Body of pancreas (tissue), 4 donors: Measurements from ENCODE around the gene NUDT22. TPM values are rescaled to one million over a fixed set of nuclear protein-coding genes. Genes with fewer than 3 reads are reported as not detected.

ENCODE experiments used
- ATAC-seq: fragments of 150-250 bp; one replicate; pipeline ENCODE4 v1.9.1; 2016
- DNase-seq, 4 donors: peaks; one replicate each; pipeline ENCODE4 v3.0.0-alpha.2; 2019
- H3K27ac ChIP-seq, 4 donors: fragments of 200-600 bp; sonication (generic); 1 replicate in 3 of 4; 2 replicates in 1 of 4; pipeline versions ENCODE4 v1.5.1 to v1.6.1; 2016 to 2019; ENCODE audit warnings: mild to moderate bottlenecking in 1 of 4, mixed read lengths in 1 of 4, moderate library complexity in 1 of 4
- H3K27me3 ChIP-seq, 2 donors: fragments of 200-600 bp; sonication (generic); one replicate each; pipeline ENCODE4 v1.6.0; 2016; ENCODE audit warnings: mild to moderate bottlenecking in 1 of 2
- H3K36me3 ChIP-seq, 2 donors: fragments of 200-600 bp; sonication (generic); replicated peaks in 1 of 2; 2 replicates each; pipeline ENCODE4 v1.5.1; 2016; ENCODE audit warnings: low read depth in 2 of 2; ENCODE audit not compliant: insufficient read depth in 1 of 2
- H3K4me1 ChIP-seq: fragments of 200-600 bp; sonication (generic); one replicate; pipeline ENCODE4 v1.6.0; 2016
- H3K4me3 ChIP-seq, 2 donors: fragments of 200-600 bp; sonication (generic); 1 replicate in 1 of 2; 2 replicates in 1 of 2; pipeline ENCODE4 v1.5.1; 2016 to 2019
- H3K9me3 ChIP-seq, 3 donors: fragments of 200-600 bp; sonication (generic); 1 replicate in 2 of 3; 2 replicates in 1 of 3; pipeline ENCODE4 v1.5.1; 2016
- POLR2A ChIP-seq, 3 donors: fragments of 450-650 bp; IDR thresholded peaks; one replicate each; pipeline ENCODE4 v1.6.1; 2016; ENCODE audit warnings: antibody characterized with exemption in 3 of 3, mild to moderate bottlenecking in 2 of 3
- WGBS, 2 donors: methylation state at CpG; one replicate each; pipeline ENCODE4 v1.1.5; 2017; 5-methylcytosine and 5-hydroxymethylcytosine counted together
- intact Hi-C: fragments of 100-400 bp; cut with DNase I; formaldehyde crosslinking; loops from one replicate; pipeline ENCODE4 v1.15.1; 2023
- total RNA-seq, 2 donors: library from RNA; depleted of rRNA; stranded (reverse); fragments of >200 nt; gene quantifications; one replicate each; pipeline ENCODE4 v1.1.0, GENCODE V29; 2016
- TF ChIP-seq, protein P1 (sequence below), 7 experiments: fragments of 450-650 bp in 4 of 7; fragments of 200-600 bp in 3 of 7; sonication (generic) in 3 of 7; IDR thresholded peaks; one replicate each; pipeline ENCODE4 v1.5.1; 2016 to 2019; ENCODE audit warnings: antibody characterized with exemption in 7 of 7

NUDT22 gene
- total RNA-seq, 2 donors from 2014 or later, result 45.9 to 73.5 TPM

DNA sequence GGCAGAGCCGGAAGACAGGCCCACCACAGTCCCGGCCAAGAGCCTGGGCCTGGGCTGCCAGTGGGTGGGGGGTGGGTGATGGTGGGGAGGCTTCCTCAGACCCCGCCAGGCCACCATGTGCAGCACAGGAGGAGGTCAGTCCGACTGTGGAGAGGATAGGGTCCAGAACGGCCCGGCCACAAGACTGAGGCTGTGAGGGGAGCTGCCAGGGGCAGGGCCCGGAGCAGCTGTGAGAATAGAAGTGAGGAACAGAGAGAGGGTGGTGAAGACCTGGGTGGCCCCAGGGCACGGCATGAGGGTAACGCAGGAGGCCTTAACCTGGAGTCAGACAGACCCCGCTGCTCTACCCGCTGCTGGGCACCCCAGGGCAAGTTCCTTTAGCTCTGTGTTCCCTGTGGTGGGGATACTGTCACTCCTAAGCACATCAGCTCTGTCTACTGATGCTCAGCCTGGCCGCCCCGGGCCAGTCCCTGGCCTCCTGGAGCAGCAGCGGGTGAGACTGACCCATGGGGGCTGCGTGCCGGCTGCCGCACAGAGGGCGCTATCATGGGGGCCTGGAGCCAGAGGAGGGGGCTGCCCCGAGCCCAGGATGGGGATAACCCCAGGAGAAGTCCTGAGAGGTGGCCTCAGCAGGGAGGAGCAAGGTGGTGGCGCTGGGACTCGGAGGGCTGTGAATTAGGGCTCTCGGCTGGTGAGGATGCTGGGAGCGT, 17.8 kb upstream of the NUDT22 start:
- TF ChIP-seq POLR2A (IDR thresholded peaks at IDR 0.05), result no peak
- TF ChIP-seq, protein P1, sequence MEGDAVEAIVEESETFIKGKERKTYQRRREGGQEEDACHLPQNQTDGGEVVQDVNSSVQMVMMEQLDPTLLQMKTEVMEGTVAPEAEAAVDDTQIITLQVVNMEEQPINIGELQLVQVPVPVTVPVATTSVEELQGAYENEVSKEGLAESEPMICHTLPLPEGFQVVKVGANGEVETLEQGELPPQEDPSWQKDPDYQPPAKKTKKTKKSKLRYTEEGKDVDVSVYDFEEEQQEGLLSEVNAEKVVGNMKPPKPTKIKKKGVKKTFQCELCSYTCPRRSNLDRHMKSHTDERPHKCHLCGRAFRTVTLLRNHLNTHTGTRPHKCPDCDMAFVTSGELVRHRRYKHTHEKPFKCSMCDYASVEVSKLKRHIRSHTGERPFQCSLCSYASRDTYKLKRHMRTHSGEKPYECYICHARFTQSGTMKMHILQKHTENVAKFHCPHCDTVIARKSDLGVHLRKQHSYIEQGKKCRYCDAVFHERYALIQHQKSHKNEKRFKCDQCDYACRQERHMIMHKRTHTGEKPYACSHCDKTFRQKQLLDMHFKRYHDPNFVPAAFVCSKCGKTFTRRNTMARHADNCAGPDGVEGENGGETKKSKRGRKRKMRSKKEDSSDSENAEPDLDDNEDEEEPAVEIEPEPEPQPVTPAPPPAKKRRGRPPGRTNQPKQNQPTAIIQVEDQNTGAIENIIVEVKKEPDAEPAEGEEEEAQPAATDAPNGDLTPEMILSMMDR (IDR thresholded peaks at IDR 0.05), result no peak
- H3K27ac ChIP-seq, result peak overlapping the region in 2 of 4 donors; percentile 67 to 72
- no peak for ATAC-seq

DNA sequence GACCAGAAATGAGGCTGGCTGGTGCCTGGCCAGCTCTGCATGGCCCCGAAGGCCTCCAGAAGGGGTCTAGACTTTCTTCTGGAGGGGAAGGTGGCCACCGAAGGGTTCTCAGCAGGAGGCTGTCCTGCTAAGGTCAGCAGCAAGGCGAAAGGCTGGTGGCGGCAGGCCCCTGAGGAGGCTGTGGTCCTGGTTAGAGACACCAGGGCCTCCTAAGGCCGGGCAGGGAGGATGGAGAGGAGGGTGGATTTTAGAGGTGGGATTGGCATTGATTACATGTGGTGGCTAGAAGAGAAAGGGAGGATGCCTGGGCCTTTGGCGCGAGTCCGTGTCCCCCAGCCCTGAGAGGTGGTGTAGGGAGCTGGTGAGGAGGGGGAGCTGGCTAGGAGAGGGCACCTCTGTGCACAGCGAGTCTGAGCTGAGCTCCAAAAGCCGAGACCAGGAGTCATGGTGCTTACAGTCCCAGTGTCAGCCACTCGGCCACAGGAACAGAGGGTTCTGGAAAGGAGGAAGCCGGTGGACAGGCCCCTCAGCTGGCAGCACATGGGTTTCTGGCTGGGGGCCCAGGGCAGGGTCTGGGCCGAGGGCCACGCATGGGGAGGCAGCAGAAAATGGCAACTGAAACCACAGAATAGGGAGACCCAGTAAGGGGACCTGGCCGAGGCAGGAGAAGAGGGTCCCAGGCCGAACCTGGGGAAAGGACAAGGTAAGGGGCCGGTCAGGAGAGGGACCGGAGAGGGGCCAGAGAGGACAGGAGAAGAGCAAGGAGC, 17.1 kb upstream of the NUDT22 start:
- Histone ChIP-seq H3K4me3 (no peak overlapping the region), H3K27ac (no peak overlapping the region), H3K9me3 (no peaks in the 10 kb centered on the region), H3K27me3 (no peaks in the 10 kb centered on the region), H3K36me3 (no peaks in the 10 kb centered on the region), H3K4me1 (peaks cover 9% of the 10 kb centered on the region)
- WGBS, 2 donors, result 83 to 86% methylated on average over 14 to 16 of the region's 18 CpGs
- no peak for ATAC-seq
- DNase-seq, result no peak
- intact Hi-C loops, result loop anchor here (5.0 kb wide), 1 partner anchor 88 kb away; no protein-coding TSS in a partner anchor
- TF ChIP-seq, protein P1 (IDR thresholded peaks at IDR 0.05), result no peak
- no peak for TF ChIP-seq POLR2A (IDR thresholded peaks at IDR 0.05)

More for the DNA sequence above, 17.8 kb upstream of the NUDT22 start:
- Histone ChIP-seq H3K27me3 (no peaks in the 10 kb centered on the region), H3K4me1 (peaks cover 9% of the 10 kb centered on the region), H3K36me3 (peaks cover 5 to 7% of the 10 kb centered on the region in 2 donors), H3K4me3 (no peak overlapping the region), H3K9me3 (no peaks in the 10 kb centered on the region)
- no peak for DNase-seq
- 81 to 95% methylated on average over 15 to 23 of the region's 23 CpGs for WGBS, 2 donors
- intact Hi-C loops, result loop anchor here (5.0 kb wide), 1 partner anchor 89 kb away; no protein-coding TSS in a partner anchor

DNA sequence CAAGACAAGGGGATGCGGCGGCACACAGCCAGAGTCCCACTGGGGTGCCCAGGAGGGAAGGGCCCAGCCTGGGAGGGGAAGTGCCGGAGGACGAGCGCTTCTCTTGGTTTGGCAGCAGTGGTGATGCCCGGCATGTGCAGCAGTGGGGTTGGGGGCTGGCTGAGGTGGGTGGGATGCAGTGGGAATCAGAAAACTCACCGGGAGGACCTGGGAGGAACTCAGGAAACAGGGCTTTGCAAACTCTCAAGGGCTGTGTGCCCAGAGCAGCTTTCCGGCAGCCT, 16.6 kb upstream of the NUDT22 start:
- DNase-seq, result no peak
- H3K27me3 ChIP-seq, result no peaks in the 10 kb centered on the region
- H3K4me1 ChIP-seq, result peaks cover 4% of the 10 kb centered on the region
- TF ChIP-seq POLR2A (IDR thresholded peaks at IDR 0.05), result no peak
- TF ChIP-seq, protein P1 (IDR thresholded peaks at IDR 0.05), result no peak
- H3K27ac ChIP-seq, result no peak overlapping the region
- intact Hi-C loops, result loop anchor here (5.0 kb wide), 1 partner anchor 88 kb away; no protein-coding TSS in a partner anchor
- ATAC-seq, result no peak
- no peaks in the 10 kb centered on the region for H3K9me3 ChIP-seq
- H3K4me3 ChIP-seq, result no peak overlapping the region
- 91 to 95% methylated on average over 8 of the region's 8 CpGs for WGBS, 2 donors
- no peaks in the 10 kb centered on the region for H3K36me3 ChIP-seq

DNA sequence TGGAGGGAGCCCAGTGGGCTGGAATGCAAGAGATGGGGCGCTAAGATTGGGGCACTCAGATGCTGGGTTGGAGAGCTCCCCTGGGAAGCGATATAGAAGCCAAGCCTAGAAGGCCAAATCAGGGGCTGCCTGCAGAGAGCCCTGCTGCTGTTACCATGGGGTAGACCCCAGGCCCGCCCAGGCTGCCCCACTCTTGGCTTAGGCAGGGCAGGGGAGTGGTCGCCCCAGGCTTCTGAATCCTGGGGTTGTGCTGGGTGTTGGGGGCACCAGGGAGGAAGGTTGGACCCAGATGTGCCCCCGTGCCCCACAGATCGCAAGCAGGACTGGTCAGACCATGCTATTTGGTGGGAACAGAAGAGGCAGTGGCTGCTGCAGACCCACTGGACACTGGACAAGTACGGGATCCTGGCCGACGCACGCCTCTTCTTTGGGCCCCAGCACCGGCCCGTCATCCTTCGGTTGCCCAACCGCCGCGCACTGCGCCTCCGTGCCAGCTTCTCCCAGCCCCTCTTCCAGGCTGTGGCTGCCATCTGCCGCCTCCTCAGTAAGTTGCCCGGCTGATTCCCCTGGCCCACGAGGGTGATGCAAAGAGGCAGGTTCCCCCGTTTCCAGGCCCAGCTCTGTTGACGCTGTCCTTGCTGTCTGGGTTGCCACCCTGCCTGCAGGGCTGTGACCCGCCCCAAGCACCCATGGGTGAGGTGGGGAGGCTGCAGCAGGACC, 15.6 kb upstream of the NUDT22 start:
- H3K27me3 ChIP-seq, result no peaks in the 10 kb centered on the region
- H3K9me3 ChIP-seq, result no peaks in the 10 kb centered on the region
- no peaks in the 10 kb centered on the region for H3K36me3 ChIP-seq
- H3K27ac ChIP-seq, result no peak overlapping the region
- WGBS, 2 donors, result 90 to 94% methylated on average over 6 to 24 of the region's 24 CpGs
- intact Hi-C loops, result no loop called here
- no peak for DNase-seq
- ATAC-seq, result no peak
- TF ChIP-seq, protein P1 (IDR thresholded peaks at IDR 0.05), result no peak
- no peak for TF ChIP-seq POLR2A (IDR thresholded peaks at IDR 0.05)
- H3K4me1 ChIP-seq, result no peaks in the 10 kb centered on the region
- no peak overlapping the region for H3K4me3 ChIP-seq
